ENCODE results near the gene COPB1. TPM values are rescaled to one million over a fixed set of nuclear protein-coding genes. Genes with fewer than 3 reads are reported as not detected.

Gene COPB1
- total and polyA plus RNA-seq, 2 of the 13 experiments (the other 11 are each of a cell fraction or from before 2014, with no cell fraction given), result 114 to 195 TPM

- intact Hi-C loops (cut with micrococcal nuclease; ENCODE audit: unreplicated experiment), result no loop called here
- H3K4me2 ChIP-seq (ENCODE audit: low read depth, low read length), result no peak overlapping the region
- POLR2A ChIA-PET, result no interaction called here
Measured at GRCh38 chr11:14503023-14503422, 3.4 kb upstream of the COPB1 start.

GRCh38 chr11:14502039-14502438, 2.4 kb upstream of the COPB1 start:
- in situ Hi-C loops (cut with HindIII; ENCODE audit: extremely low pct_ligation_motif_present, low pct_unique_long_range_greater_than_20kb) (no loop called here), intact Hi-C loops (cut with micrococcal nuclease; ENCODE audit: unreplicated experiment) (no loop called here)
- 98% methylated on average over 4 of the region's 4 CpGs for WGBS (ENCODE audit: low lambda C conversion rate)
- POLR2A ChIA-PET, result interaction anchor here (3.6 kb wide), 1 partner anchor 18 kb away, joined by 17 read pairs; the partner anchor contains the start of gene PSMA1
- no TSS peak for BruUV-seq (replicated peaks)
- Histone ChIP-seq H3K36me3 (replicated peaks in 1 of 2; ENCODE audit: control insufficient read depth in 1 of 2, insufficient read depth in 2 of 2, low read length in 2 of 2) (peaks cover 7 to 37% of the 10 kb centered on the region in 2 experiments), H3K27ac (ENCODE audit: extremely low read length, insufficient read depth, low read length) (no peak overlapping the region), H3K4me3 (replicated peaks in 1 of 3; ENCODE audit: insufficient read depth in 1 of 3, low read depth in 2 of 3, low read length in 3 of 3) (no peak overlapping the region), H3K4me2 (ENCODE audit: low read depth, low read length) (no peak overlapping the region), H3K27me3 (ENCODE audit: control insufficient read depth in 1 of 2, insufficient read depth in 2 of 2, low read length in 2 of 2) (no peaks in the 10 kb centered on the region; a peak in 1 of 5 replicates), H3K79me2 (ENCODE audit: insufficient read depth, low read length) (peaks cover 26% of the 10 kb centered on the region), H2AFZ (ENCODE audit: low read length) (no peak overlapping the region), H3K4me1 (ENCODE audit: insufficient read depth, low read length) (peaks cover 15% of the 10 kb centered on the region), H3K9ac (ENCODE audit: insufficient read depth, low read depth, low read length) (no peak overlapping the region), H4K20me1 (ENCODE audit: insufficient read depth, low read length) (peaks cover 3% of the 10 kb centered on the region; the same call in 1 of the 2 replicates), H3K9me3 (ENCODE audit: low read length) (no peaks in the 10 kb centered on the region)
- ATAC-seq (no peak), DNase-seq (ENCODE audit: low spot score) (no peak), FAIRE-seq (no peak)
- TF ChIP-seq ZNF546 (CRISPR knock-in tag; conservative IDR thresholded peaks at IDR 0.05), result no peak
- TF ChIP-seq ERF (CRISPR knock-in tag; IDR thresholded peaks at IDR 0.05), result no peak
- no peak for TF ChIP-seq ZBTB38 (CRISPR knock-in tag; IDR thresholded peaks at IDR 0.05)
- TF ChIP-seq SALL2 (CRISPR knock-in tag; IDR thresholded peaks at IDR 0.05), result no peak
- TF ChIP-seq ZNF121 (CRISPR knock-in tag; IDR thresholded peaks at IDR 0.05), result peak; percentile 57; the same call in 1 of the 2 replicates
- TF ChIP-seq ZNF598 (CRISPR knock-in tag; IDR thresholded peaks at IDR 0.05; ENCODE audit: borderline replicate concordance), result no peak
- CTCF ChIA-PET (ENCODE audit: low intra/inter-chr PET ratio, low total read pairs), result no interaction called here

More at GRCh38 chr11:14503023-14503422, 3.4 kb upstream of the COPB1 start:
- no peak overlapping the region for H3K27ac ChIP-seq (ENCODE audit: extremely low read length, insufficient read depth, low read length)
- H2AFZ ChIP-seq (ENCODE audit: low read length), result no peak overlapping the region
- H3K4me3 ChIP-seq (replicated peaks in 1 of 3; ENCODE audit: insufficient read depth in 1 of 3, low read depth in 2 of 3, low read length in 3 of 3), result no peak overlapping the region
- DNase-seq (ENCODE audit: low spot score) (no peak), FAIRE-seq (no peak), ATAC-seq (no peak)
- TF ChIP-seq, protein P1, sequence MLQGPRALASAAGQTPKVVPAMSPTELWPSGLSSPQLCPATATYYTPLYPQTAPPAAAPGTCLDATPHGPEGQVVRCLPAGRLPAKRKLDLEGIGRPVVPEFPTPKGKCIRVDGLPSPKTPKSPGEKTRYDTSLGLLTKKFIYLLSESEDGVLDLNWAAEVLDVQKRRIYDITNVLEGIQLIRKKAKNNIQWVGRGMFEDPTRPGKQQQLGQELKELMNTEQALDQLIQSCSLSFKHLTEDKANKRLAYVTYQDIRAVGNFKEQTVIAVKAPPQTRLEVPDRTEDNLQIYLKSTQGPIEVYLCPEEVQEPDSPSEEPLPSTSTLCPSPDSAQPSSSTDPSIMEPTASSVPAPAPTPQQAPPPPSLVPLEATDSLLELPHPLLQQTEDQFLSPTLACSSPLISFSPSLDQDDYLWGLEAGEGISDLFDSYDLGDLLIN (CRISPR knock-in tag; IDR thresholded peaks at IDR 0.05; ENCODE audit: borderline replicate concordance), result no peak
- TF ChIP-seq TSC22D2 (CRISPR knock-in tag; IDR thresholded peaks at IDR 0.05; ENCODE audit: borderline replicate concordance), result no peak
- no peaks in the 10 kb centered on the region for H3K9me3 ChIP-seq (ENCODE audit: low read length)
- in situ Hi-C loops (cut with HindIII; ENCODE audit: extremely low pct_ligation_motif_present, low pct_unique_long_range_greater_than_20kb), result no loop called here
- CTCF ChIA-PET (ENCODE audit: low intra/inter-chr PET ratio, low total read pairs), result no interaction called here
- H4K20me1 ChIP-seq (ENCODE audit: insufficient read depth, low read length), result no peaks in the 10 kb centered on the region; the same call in 1 of the 2 replicates
- no peaks in the 10 kb centered on the region; a peak in 1 of 5 replicates for H3K27me3 ChIP-seq (ENCODE audit: control insufficient read depth in 1 of 2, insufficient read depth in 2 of 2, low read length in 2 of 2)
- H3K36me3 ChIP-seq (replicated peaks in 1 of 2; ENCODE audit: control insufficient read depth in 1 of 2, insufficient read depth in 2 of 2, low read length in 2 of 2), result peaks cover 7 to 38% of the 10 kb centered on the region in 2 experiments
- H3K9ac ChIP-seq (ENCODE audit: insufficient read depth, low read depth, low read length), result no peak overlapping the region
- WGBS (ENCODE audit: low lambda C conversion rate), result 92% methylated on average over 1 of the region's 1 CpG
- peaks cover 16% of the 10 kb centered on the region for H3K79me2 ChIP-seq (ENCODE audit: insufficient read depth, low read length)
- H3K4me1 ChIP-seq (ENCODE audit: insufficient read depth, low read length), result peaks cover 5% of the 10 kb centered on the region
- BruUV-seq (replicated peaks), result no TSS peak
